ENCODE measurements around the gene VPS18. TPM values are rescaled to one million over a fixed set of nuclear protein-coding genes. Genes with fewer than 3 reads are reported as not detected.

VPS18 gene
- total RNA-seq, 4 donors from 2014 or later = 15.7 to 26.8 (median 23.8) TPM

DNA sequence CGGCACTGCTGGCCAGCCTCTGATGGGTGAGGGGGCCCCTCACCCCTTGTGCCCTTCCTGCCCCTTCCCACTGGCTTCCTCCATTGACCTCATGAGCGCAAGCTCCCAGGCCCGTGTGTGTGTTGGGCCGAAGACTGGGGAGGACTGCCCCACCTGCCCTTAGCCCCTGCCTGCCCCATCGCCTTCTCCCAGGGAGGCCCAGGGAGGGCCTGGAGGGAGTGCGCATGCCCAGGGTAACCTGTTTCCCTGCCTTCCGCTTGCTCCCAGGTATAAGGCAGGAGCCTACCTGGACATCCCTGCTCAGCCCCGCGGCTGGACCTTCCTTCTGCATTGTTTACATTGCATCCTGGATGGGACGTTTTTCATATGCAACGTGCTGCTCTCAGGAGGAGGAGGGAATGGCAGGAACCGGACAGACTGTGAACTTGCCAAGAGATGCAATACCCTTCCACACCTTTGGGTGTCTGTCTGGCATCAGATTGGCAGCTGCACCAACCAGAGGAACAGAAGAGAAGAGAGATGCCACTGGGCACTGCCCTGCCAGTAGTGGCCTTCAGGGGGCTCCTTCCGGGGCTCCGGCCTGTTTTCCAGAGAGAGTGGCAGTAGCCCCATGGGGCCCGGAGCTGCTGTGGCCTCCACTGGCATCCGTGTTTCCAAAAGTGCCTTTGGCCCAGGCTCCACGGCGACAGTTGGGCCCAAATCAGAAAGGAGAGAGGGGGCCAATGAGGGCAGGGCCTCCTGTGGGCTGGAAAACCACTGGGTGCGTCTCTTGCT is 43.7 kb downstream of the VPS18 start:
- TF ChIP-seq POLR2A (IDR thresholded peaks at IDR 0.05) (no peak), CTCF (IDR thresholded peaks at IDR 0.05) (peak in 4 of 6 experiments; percentile 8 to 57 (median 52))
- Histone ChIP-seq H3K4me1 (peaks cover 0 to 30% (median 9%) of the 10 kb centered on the region in 4 donors), H3K27ac (peak overlapping the region in 1 of 4 donors; percentile 7), H3K4me3 (no peak overlapping the region), H3K36me3 (peaks cover 0 to 36% (median 0%) of the 10 kb centered on the region in 3 donors), H3K9me3 (no peaks in the 10 kb centered on the region), H3K27me3 (no peaks in the 10 kb centered on the region)
- DNase-seq = no peak

DNA sequence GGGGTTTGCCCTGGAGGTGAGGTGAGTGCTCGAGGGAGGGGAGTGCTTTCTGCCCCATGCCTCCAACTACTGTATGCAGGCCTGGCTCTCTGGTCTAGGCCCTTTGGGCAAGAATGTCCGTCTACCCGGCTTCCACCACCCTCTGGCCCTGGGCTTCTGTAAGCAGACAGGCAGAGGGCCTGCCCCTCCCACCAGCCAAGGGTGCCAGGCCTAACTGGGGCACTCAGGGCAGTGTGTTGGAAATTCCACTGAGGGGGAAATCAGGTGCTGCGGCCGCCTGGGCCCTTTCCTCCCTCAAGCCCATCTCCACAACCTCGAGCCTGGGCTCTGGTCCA is 44.3 kb downstream of the VPS18 start:
- peaks cover 0 to 33% (median 12%) of the 10 kb centered on the region in 4 donors for H3K4me1 ChIP-seq
- TF ChIP-seq CTCF (IDR thresholded peaks at IDR 0.05) (no peak), POLR2A (IDR thresholded peaks at IDR 0.05) (no peak)
- H3K4me3 ChIP-seq = no peak overlapping the region
- no peaks in the 10 kb centered on the region for H3K27me3 ChIP-seq
- DNase-seq = no peak
- no peaks in the 10 kb centered on the region for H3K9me3 ChIP-seq
- peaks cover 0 to 36% (median 0%) of the 10 kb centered on the region in 3 donors for H3K36me3 ChIP-seq
- no peak overlapping the region for H3K27ac ChIP-seq

GRCh38 chr15:40940296-40940801 is 46.1 kb downstream of the VPS18 start:
- DNase-seq = no peak
- Histone ChIP-seq H3K27me3 (no peaks in the 10 kb centered on the region), H3K9me3 (no peaks in the 10 kb centered on the region), H3K36me3 (peaks cover 0 to 24% (median 0%) of the 10 kb centered on the region in 3 donors), H3K27ac (peak overlapping the region; percentile 79 to 94 (median 80)), H3K4me3 (no peak overlapping the region), H3K4me1 (peaks cover 0 to 33% (median 12%) of the 10 kb centered on the region in 4 donors)
- TF ChIP-seq POLR2A (IDR thresholded peaks at IDR 0.05) = no peak
- no peak for TF ChIP-seq CTCF (IDR thresholded peaks at IDR 0.05)

DNA sequence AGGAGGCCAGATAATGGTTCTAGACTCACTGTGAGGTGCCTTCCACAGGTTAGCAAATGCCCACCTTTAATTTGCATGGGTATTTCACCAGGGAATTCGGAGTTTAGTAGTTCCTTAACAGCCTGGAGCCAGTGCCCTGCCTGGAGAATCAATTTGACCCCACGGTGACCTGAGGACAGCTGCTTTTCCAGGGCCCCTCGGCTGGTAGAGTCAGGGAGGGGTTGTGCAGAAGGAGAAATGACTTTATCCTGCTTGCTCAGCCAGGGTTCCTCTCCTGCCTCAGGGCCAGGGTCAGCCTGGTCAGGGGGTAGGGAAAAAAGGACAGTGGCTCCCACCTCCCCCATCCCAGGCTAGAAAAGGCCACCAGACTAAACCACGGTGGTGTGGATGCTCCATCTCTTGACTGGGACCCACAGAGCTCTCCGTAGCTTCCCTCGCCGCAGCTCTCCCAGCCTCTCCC is 46.8 kb downstream of the VPS18 start:
- H3K27me3 ChIP-seq = no peaks in the 10 kb centered on the region
- DNase-seq = no peak
- H3K4me1 ChIP-seq = peaks cover 0 to 33% (median 12%) of the 10 kb centered on the region in 4 donors
- peak overlapping the region; percentile 53 to 81 (median 60) for H3K4me3 ChIP-seq
- H3K36me3 ChIP-seq = peaks cover 0 to 19% (median 0%) of the 10 kb centered on the region in 3 donors
- H3K27ac ChIP-seq = peak overlapping the region; percentile 79 to 94 (median 80)
- TF ChIP-seq CTCF (IDR thresholded peaks at IDR 0.05) = no peak
- no peak for TF ChIP-seq POLR2A (IDR thresholded peaks at IDR 0.05)
- H3K9me3 ChIP-seq = no peaks in the 10 kb centered on the region

GRCh38 chr15:40941528-40942336 is 47.5 kb downstream of the VPS18 start:
- peak overlapping the region; percentile 79 to 94 (median 80) for H3K27ac ChIP-seq
- H3K9me3 ChIP-seq = no peaks in the 10 kb centered on the region
- H3K27me3 ChIP-seq = no peaks in the 10 kb centered on the region
- peak overlapping the region; percentile 53 to 81 (median 60) for H3K4me3 ChIP-seq
- H3K4me1 ChIP-seq = peaks cover 0 to 33% (median 12%) of the 10 kb centered on the region in 4 donors
- peak; percentile 6 to 97 (median 68) for TF ChIP-seq CTCF (IDR thresholded peaks at IDR 0.05)
- TF ChIP-seq POLR2A (IDR thresholded peaks at IDR 0.05) = peak; percentile 12 to 47
- peaks cover 0 to 13% (median 0%) of the 10 kb centered on the region in 3 donors for H3K36me3 ChIP-seq
- peak; percentile 67 to 88 (median 87) for DNase-seq

Measured in Peyer's patch (tissue), 4 donors.